HEK293 (cell line): ENCODE data around the gene ARHGAP11A.
"Not testable (repeated sequence)": the region's sequence is repeated elsewhere in the genome, so short reads cannot be mapped to it uniquely, and the experiment has no call there.

ENCODE experiments used
- KLF16 ChIP-seq: fragments of 450-650 bp; formaldehyde crosslinking; IDR thresholded peaks from 2 replicates; pipeline ENCODE4 v1.5.1; 2017; ENCODE audit warnings: missing biosample characterization, missing genetic modification characterization
- KLF7 ChIP-seq: fragments of 450-650 bp; formaldehyde crosslinking; IDR thresholded peaks from 2 replicates; pipeline ENCODE4 v1.5.1; 2016; ENCODE audit warnings: missing biosample characterization, missing genetic modification characterization, borderline replicate concordance
- ZBTB7A ChIP-seq: fragments of 450-650 bp; formaldehyde crosslinking; IDR thresholded peaks from 2 replicates; pipeline ENCODE4 v1.5.1; 2016; ENCODE audit warnings: low read depth, missing biosample characterization, missing genetic modification characterization
- ZNF132 ChIP-seq: fragments of 450-650 bp; formaldehyde crosslinking; IDR thresholded peaks from 2 replicates; pipeline ENCODE4 v1.5.1; 2017; ENCODE audit warnings: missing biosample characterization, missing genetic modification characterization, borderline replicate concordance
- ZNF23 ChIP-seq: fragments of 450-650 bp; formaldehyde crosslinking; IDR thresholded peaks from 2 replicates; pipeline ENCODE4 v1.5.1; 2016; ENCODE audit warnings: missing biosample characterization, missing genetic modification characterization, borderline replicate concordance
- ZNF266 ChIP-seq: fragments of 450-650 bp; formaldehyde crosslinking; IDR thresholded peaks from 2 replicates; pipeline ENCODE4 v1.5.1; 2016; ENCODE audit warnings: missing biosample characterization, missing genetic modification characterization, low read depth
- ZNF274 ChIP-seq, 2 experiments: fragments of 200-500 bp in 1 of 2; fragments of 450-650 bp in 1 of 2; sonication (Bioruptor generic) in 1 of 2; formaldehyde crosslinking in 1 of 2; IDR thresholded peaks; 2 replicates each; pipeline versions ENCODE4 v1.5.1 to v1.6.1; 2014 to 2016; ENCODE audit warnings: borderline replicate concordance in 1 of 2, inconsistent platforms in 1 of 2, low read length in 1 of 2, missing biosample characterization in 1 of 2, missing genetic modification characterization in 1 of 2
- ZNF354C ChIP-seq: fragments of 450-650 bp; formaldehyde crosslinking; IDR thresholded peaks from 2 replicates; pipeline ENCODE4 v1.5.1; 2016; ENCODE audit warnings: missing biosample characterization, missing genetic modification characterization, low read depth, borderline replicate concordance
- ZNF521 ChIP-seq: fragments of 450-650 bp; formaldehyde crosslinking; IDR thresholded peaks from 2 replicates; pipeline ENCODE4 v1.5.1; 2017; ENCODE audit warnings: missing biosample characterization, mild to moderate bottlenecking, missing genetic modification characterization
- ZNF624 ChIP-seq: fragments of 450-650 bp; formaldehyde crosslinking; IDR thresholded peaks from 2 replicates; pipeline ENCODE4 v1.5.1; 2017; ENCODE audit warnings: missing biosample characterization, missing genetic modification characterization
- ZNF658 ChIP-seq: fragments of 450-650 bp; formaldehyde crosslinking; IDR thresholded peaks from 2 replicates; pipeline ENCODE4; 2016; ENCODE audit warnings: missing biosample characterization, missing genetic modification characterization
- TF ChIP-seq, protein P1 (sequence below): fragments of 450-650 bp; formaldehyde crosslinking; IDR thresholded peaks from 2 replicates; pipeline ENCODE4 v1.5.1; 2016; ENCODE audit warnings: missing biosample characterization, missing genetic modification characterization

DNA sequence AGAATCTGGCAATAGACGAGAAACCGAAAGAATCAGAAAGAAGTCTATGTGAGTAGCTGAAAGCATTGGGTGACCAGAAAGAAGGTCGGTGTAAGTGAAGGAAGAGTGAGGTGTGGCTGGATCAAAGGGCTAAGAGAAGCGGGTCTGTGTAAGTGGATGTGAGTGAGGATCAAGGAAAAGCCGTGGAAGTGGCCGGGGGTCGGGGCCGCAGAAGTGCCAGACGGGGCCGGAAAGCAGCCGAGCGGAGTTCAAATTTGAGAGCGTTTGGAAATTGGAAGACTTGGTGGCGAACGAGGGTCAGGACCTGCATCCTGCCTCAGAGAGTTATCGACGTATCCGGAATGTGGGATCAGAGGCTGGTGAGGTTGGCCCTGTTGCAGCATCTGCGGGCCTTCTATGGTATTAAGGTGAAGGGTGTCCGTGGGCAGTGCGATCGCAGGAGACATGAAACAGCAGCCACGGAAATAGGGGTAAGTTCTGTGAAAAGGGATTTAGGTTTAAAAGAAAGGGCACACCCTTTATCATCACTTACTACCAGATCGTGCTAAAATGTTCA is 645 bp downstream of the ARHGAP11A start:
- TF ChIP-seq, protein P1, sequence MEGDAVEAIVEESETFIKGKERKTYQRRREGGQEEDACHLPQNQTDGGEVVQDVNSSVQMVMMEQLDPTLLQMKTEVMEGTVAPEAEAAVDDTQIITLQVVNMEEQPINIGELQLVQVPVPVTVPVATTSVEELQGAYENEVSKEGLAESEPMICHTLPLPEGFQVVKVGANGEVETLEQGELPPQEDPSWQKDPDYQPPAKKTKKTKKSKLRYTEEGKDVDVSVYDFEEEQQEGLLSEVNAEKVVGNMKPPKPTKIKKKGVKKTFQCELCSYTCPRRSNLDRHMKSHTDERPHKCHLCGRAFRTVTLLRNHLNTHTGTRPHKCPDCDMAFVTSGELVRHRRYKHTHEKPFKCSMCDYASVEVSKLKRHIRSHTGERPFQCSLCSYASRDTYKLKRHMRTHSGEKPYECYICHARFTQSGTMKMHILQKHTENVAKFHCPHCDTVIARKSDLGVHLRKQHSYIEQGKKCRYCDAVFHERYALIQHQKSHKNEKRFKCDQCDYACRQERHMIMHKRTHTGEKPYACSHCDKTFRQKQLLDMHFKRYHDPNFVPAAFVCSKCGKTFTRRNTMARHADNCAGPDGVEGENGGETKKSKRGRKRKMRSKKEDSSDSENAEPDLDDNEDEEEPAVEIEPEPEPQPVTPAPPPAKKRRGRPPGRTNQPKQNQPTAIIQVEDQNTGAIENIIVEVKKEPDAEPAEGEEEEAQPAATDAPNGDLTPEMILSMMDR (tag by site-specific recombination) = not testable (repeated sequence)
- TF ChIP-seq ZNF132 (tag by site-specific recombination); ZBTB7A (tag by site-specific recombination); ZNF521 (tag by site-specific recombination); ZNF23 (tag by site-specific recombination); ZNF266; ZNF624 (tag by site-specific recombination); ZNF354C (tag by site-specific recombination); KLF7 (tag by site-specific recombination); ZNF274 (IDR thresholded peaks at IDR 0.05; ENCODE audit: low read length); ZNF274 (tag by site-specific recombination; IDR thresholded peaks at IDR 0.05; ENCODE audit: borderline replicate concordance); ZNF658 (tag by site-specific recombination); KLF16 (tag by site-specific recombination): not testable (repeated sequence)
